GM12872 (cell line): ENCODE measurements around the gene BOLA3.

Experiments
- CTCF ChIP-seq: IDR thresholded peaks from 3 replicates; pipeline ENCODE4 v1.5.1; 2011; ENCODE audit warnings: low read depth, mild to moderate bottlenecking, low read length, moderate library complexity; ENCODE audit not compliant: insufficient read depth

Gene BOLA3

GRCh38 chr2:74164761-74165160 lies 17.0 kb upstream of the BOLA3 start:
- no peak for TF ChIP-seq CTCF

GRCh38 chr2:74162951-74163350 lies 15.2 kb upstream of the BOLA3 start:
- TF ChIP-seq CTCF = no peak

GRCh38 chr2:74155830-74156229 lies 8.1 kb upstream of the BOLA3 start:
- TF ChIP-seq CTCF = no peak

GRCh38 chr2:74152954-74153353 lies 5.2 kb upstream of the BOLA3 start:
- no peak for TF ChIP-seq CTCF

GRCh38 chr2:74149570-74150319 lies 2.0 kb upstream of the BOLA3 start:
- TF ChIP-seq CTCF = no peak

- no peak for TF ChIP-seq CTCF
Measured at GRCh38 chr2:74149247-74149525, 1.5 kb upstream of the BOLA3 start.

- TF ChIP-seq CTCF = no peak
Measured at GRCh38 chr2:74148457-74149246, 940 bp upstream of the BOLA3 start.
